ENCODE data around the gene HPSE2. TPM values are rescaled to one million over a fixed set of nuclear protein-coding genes. Genes with fewer than 3 reads are reported as not detected.

Gene HPSE2
- total RNA-seq, 1 donor from 2014 or later, result not detected

DNA sequence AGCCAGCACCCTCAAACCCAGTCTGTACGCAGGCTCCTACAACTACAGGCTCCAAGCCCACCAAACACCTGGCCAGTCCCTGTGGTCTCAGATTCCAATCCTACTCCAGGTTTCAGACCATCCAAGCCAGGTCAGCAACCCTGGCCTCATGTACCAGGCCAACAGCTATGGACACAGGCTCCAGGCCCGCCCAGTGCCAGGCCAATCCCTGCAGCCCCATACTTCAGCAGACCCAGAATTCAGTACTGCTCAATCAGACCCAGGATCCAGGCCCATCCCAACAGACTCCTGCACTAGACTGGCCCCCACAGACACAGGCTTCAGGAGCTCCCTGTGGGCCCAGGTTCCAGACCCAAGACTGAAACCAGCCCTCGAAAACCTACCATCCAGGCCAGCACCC lies 32.3 kb downstream of the HPSE2 start:
- Histone ChIP-seq H3K4me3 (no peak overlapping the region), H3K27ac (no peak overlapping the region), H3K9me3 (no peaks in the 10 kb centered on the region), H3K36me3 (no peaks in the 10 kb centered on the region), H3K27me3 (no peaks in the 10 kb centered on the region), H3K4me1 (no peaks in the 10 kb centered on the region)
- no peak for DNase-seq (ENCODE audit: low spot score in 2 of 2)
- TF ChIP-seq, protein P1, sequence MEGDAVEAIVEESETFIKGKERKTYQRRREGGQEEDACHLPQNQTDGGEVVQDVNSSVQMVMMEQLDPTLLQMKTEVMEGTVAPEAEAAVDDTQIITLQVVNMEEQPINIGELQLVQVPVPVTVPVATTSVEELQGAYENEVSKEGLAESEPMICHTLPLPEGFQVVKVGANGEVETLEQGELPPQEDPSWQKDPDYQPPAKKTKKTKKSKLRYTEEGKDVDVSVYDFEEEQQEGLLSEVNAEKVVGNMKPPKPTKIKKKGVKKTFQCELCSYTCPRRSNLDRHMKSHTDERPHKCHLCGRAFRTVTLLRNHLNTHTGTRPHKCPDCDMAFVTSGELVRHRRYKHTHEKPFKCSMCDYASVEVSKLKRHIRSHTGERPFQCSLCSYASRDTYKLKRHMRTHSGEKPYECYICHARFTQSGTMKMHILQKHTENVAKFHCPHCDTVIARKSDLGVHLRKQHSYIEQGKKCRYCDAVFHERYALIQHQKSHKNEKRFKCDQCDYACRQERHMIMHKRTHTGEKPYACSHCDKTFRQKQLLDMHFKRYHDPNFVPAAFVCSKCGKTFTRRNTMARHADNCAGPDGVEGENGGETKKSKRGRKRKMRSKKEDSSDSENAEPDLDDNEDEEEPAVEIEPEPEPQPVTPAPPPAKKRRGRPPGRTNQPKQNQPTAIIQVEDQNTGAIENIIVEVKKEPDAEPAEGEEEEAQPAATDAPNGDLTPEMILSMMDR (IDR thresholded peaks at IDR 0.05), result no peak
- intact Hi-C loops (cut with DNase I), result no loop called here

DNA sequence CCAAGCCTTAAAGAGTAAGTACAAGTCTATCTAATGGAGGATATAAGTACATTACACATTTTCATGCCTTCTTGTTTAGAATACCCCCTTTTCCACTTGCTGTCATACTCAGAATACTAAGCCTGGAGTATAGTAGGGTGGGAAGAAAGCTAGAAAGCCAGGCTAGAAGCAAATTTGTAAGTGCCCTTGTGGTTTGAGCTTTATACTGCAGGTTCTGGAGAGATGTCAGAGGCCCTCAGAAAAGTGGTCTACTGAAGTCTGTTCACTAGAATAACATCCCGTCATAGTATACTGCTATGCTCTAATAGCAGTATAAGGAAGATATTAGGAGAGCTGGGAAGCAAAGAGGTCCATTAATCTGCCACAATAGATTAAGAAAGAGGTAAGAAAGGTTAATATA lies 62.7 kb downstream of the HPSE2 start:
- TF ChIP-seq, protein P1 (IDR thresholded peaks at IDR 0.05), result no peak
- no peaks in the 10 kb centered on the region for H3K9me3 ChIP-seq
- no peaks in the 10 kb centered on the region for H3K36me3 ChIP-seq
- H3K4me1 ChIP-seq, result no peaks in the 10 kb centered on the region
- H3K27ac ChIP-seq, result no peak overlapping the region
- intact Hi-C loops (cut with DNase I), result loop anchor here (2.0 to 5.0 kb wide), 2 partner anchors 381 to 706 kb away; no protein-coding TSS in a partner anchor
- H3K27me3 ChIP-seq, result no peaks in the 10 kb centered on the region
- no peak overlapping the region for H3K4me3 ChIP-seq
- DNase-seq (ENCODE audit: low spot score in 2 of 2), result no peak

DNA sequence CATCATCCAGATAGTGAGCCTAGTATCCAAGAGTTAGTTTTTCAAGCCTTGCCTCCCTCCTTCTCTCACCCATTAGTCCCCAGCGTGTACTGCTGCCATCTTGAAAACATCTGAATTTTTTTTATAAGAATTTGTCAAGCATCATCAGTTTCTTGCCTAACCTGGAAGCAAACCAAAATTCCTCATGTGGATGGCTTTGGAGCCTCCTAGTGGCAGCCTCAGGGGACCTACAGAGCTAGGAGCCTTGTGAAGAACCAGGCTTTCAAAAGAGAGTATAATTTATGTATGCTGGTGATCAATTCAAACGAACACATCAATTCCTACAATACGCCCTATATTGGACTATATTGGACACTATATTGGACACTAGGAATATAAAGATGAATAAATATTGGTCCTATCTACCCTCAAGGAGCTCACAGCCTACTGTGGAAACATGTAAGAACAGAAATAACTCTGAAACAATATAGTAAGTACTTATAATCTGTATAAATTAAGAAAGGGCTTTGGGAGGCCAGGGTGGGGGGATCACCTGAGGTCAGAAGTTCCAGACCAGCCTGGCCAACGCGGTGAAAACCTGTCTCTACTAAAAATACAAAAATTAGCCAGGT lies 63.4 kb downstream of the HPSE2 start:
- Histone ChIP-seq H3K4me3 (no peak overlapping the region), H3K4me1 (no peaks in the 10 kb centered on the region), H3K27ac (no peak overlapping the region), H3K36me3 (no peaks in the 10 kb centered on the region), H3K9me3 (no peaks in the 10 kb centered on the region), H3K27me3 (no peaks in the 10 kb centered on the region)
- intact Hi-C loops (cut with DNase I), result loop anchor here (2.0 to 5.0 kb wide), 2 partner anchors 380 to 705 kb away; no protein-coding TSS in a partner anchor
- DNase-seq (ENCODE audit: low spot score in 2 of 2), result peak in 1 of 2 donors; percentile 65
- TF ChIP-seq, protein P1 (IDR thresholded peaks at IDR 0.05), result peak; percentile 44 to 56 (median 51)

DNA sequence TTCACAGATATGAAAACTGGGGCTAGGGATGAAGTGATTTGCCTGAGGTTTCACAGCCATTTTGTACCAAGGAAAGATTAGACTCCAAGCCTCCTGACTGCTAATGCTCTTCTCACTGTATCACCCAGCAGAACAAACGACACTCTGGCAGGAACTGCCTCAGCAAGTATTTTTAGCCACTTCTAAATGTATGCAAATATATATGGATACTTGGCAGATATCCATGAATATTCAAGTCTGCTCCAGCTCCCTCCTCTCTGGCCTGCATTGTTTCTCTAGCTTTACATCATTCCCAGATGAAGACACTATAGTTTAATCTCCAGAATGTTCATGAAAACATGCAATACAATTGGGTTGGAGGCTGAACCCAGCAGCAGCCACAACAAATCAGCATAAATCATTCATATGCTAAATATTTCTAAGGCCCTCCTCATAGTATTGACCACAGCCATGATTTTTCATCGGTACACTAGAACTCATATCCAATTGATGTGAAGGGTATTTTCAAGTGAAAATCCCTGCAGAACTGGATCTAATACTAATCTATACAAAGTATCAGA lies 65.5 kb downstream of the HPSE2 start:
- intact Hi-C loops (cut with DNase I), result loop anchor here (5.0 kb wide), 1 partner anchor 378 kb away; no protein-coding TSS in a partner anchor

GRCh38 chr10:99161165-99161564 lies 74.5 kb downstream of the HPSE2 start:
- H3K9me3 ChIP-seq, result no peaks in the 10 kb centered on the region
- no peaks in the 10 kb centered on the region for H3K36me3 ChIP-seq
- no peaks in the 10 kb centered on the region for H3K27me3 ChIP-seq
- no peak for DNase-seq (ENCODE audit: low spot score in 2 of 2)
- intact Hi-C loops (cut with DNase I), result no loop called here
- TF ChIP-seq, protein P1 (IDR thresholded peaks at IDR 0.05), result no peak
- no peak overlapping the region for H3K4me3 ChIP-seq
- no peaks in the 10 kb centered on the region for H3K4me1 ChIP-seq
- H3K27ac ChIP-seq, result no peak overlapping the region

More for the DNA sequence above, 65.5 kb downstream of the HPSE2 start:
- no peaks in the 10 kb centered on the region for H3K36me3 ChIP-seq
- H3K4me1 ChIP-seq, result no peaks in the 10 kb centered on the region
- DNase-seq (ENCODE audit: low spot score in 2 of 2), result no peak
- H3K27ac ChIP-seq, result no peak overlapping the region
- no peaks in the 10 kb centered on the region for H3K27me3 ChIP-seq
- TF ChIP-seq, protein P1 (IDR thresholded peaks at IDR 0.05), result no peak
- no peaks in the 10 kb centered on the region for H3K9me3 ChIP-seq
- H3K4me3 ChIP-seq, result no peak overlapping the region
